AG04450 (cell line): ENCODE measurements around the gene SGTB. TPM values are rescaled to one million over a fixed set of nuclear protein-coding genes. Genes with fewer than 3 reads are reported as not detected.

ENCODE experiments used
- CTCF ChIA-PET: fragments of 300-600, 350-600 bp; formaldehyde crosslinking; extraction: SDS; loops from one replicate; lab custom pipeline; 2022; ENCODE audit warnings: antibody characterized with exemption, inconsistent platforms; lab: Charles Lee
- POLR2A ChIA-PET: fragments of 350-600 bp; formaldehyde crosslinking; extraction: SDS; loops from one replicate; lab custom pipeline; 2021; ENCODE audit warnings: antibody characterized with exemption, inconsistent platforms; lab: Yijun Ruan, JAX
- DNase-seq: peaks from one replicate; pipeline ENCODE4 v3.0.0-alpha.2; 2011; ENCODE audit warnings: low read depth, low spot score
- H3K27ac ChIP-seq: one replicate; pipeline ENCODE4 v1.5.1; 2012; ENCODE audit warnings: low read depth, low read length, control low read depth
- H3K27me3 ChIP-seq: one replicate; pipeline ENCODE4 v1.6.0; 2012; ENCODE audit warnings: low read length; ENCODE audit not compliant: control insufficient read depth, insufficient read depth
- H3K4me3 ChIP-seq: 2 replicates; pipeline ENCODE4 v1.5.1; 2011; ENCODE audit warnings: mild to moderate bottlenecking, low read depth, low read length, control low read depth
- H3K9me3 ChIP-seq: 2 replicates; pipeline ENCODE4 v1.5.1; 2012; ENCODE audit warnings: low read length; ENCODE audit not compliant: control insufficient read depth, insufficient read depth
- polyA plus RNA-seq: library from polyadenylated mRNA; depleted of rRNA; stranded (reverse); fragments of >200 nt; gene quantifications from 2 replicates; pipeline ENCODE4 v1.2.3, GENCODE V29; 2011
- TF ChIP-seq, protein P1 (sequence below): IDR thresholded peaks from 2 replicates; pipeline ENCODE4 v1.5.1; 2011; ENCODE audit warnings: low read depth, low read length, control low read depth, inconsistent platforms

SGTB gene
- polyA plus RNA-seq, 1 experiment, result 15.2 TPM

DNA sequence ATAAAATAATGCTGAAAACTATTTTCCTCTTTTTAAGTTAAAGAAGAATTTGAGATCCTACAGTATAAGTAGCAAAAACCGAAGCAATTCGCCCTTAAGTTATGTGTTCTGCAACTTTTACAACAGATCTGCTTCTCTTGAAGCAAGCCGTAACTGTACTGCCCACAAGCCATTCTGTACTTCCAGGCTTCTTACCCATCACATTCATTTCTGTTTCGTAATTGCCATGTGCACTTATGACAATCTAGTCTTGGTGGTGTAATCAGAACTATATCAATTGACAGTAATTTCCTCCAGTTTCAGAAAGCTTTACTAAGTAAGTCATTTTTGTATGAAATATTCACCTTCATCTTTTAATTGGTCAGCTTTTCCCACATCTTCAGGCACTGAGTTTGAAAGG is 13.8 kb downstream of the SGTB start:
- no peak for DNase-seq
- H3K4me3 ChIP-seq, result no peak overlapping the region
- H3K27ac ChIP-seq, result no peak overlapping the region
- POLR2A ChIA-PET, result no interaction called here
- H3K27me3 ChIP-seq, result no peaks in the 10 kb centered on the region
- CTCF ChIA-PET, result no interaction called here
- no peaks in the 10 kb centered on the region for H3K9me3 ChIP-seq
- TF ChIP-seq, protein P1, sequence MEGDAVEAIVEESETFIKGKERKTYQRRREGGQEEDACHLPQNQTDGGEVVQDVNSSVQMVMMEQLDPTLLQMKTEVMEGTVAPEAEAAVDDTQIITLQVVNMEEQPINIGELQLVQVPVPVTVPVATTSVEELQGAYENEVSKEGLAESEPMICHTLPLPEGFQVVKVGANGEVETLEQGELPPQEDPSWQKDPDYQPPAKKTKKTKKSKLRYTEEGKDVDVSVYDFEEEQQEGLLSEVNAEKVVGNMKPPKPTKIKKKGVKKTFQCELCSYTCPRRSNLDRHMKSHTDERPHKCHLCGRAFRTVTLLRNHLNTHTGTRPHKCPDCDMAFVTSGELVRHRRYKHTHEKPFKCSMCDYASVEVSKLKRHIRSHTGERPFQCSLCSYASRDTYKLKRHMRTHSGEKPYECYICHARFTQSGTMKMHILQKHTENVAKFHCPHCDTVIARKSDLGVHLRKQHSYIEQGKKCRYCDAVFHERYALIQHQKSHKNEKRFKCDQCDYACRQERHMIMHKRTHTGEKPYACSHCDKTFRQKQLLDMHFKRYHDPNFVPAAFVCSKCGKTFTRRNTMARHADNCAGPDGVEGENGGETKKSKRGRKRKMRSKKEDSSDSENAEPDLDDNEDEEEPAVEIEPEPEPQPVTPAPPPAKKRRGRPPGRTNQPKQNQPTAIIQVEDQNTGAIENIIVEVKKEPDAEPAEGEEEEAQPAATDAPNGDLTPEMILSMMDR, result no peak

DNA sequence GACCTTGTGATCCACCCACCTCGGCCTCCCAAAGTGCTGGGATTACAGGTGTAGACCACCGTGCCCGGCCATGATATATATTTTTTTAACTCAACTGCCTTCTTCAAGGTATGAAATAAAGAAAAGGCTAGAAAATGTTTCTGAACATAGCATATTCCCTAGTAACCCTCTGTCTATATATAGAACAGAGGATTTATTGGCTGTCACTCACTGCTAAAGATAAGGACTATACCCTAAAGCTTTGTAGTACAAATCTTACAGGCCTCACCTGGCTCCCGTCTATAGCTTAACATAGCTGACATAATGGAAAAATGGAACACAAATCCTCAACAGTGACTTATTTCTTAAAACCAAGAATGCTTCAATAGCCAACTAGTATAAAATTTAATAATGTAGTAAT is 14.2 kb downstream of the SGTB start:
- no peak for DNase-seq
- ChIA-PET CTCF (no interaction called here), POLR2A (no interaction called here)
- TF ChIP-seq, protein P1, result no peak
- H3K27me3 ChIP-seq, result no peaks in the 10 kb centered on the region
- H3K9me3 ChIP-seq, result no peaks in the 10 kb centered on the region
- H3K4me3 ChIP-seq, result no peak overlapping the region
- no peak overlapping the region for H3K27ac ChIP-seq

DNA sequence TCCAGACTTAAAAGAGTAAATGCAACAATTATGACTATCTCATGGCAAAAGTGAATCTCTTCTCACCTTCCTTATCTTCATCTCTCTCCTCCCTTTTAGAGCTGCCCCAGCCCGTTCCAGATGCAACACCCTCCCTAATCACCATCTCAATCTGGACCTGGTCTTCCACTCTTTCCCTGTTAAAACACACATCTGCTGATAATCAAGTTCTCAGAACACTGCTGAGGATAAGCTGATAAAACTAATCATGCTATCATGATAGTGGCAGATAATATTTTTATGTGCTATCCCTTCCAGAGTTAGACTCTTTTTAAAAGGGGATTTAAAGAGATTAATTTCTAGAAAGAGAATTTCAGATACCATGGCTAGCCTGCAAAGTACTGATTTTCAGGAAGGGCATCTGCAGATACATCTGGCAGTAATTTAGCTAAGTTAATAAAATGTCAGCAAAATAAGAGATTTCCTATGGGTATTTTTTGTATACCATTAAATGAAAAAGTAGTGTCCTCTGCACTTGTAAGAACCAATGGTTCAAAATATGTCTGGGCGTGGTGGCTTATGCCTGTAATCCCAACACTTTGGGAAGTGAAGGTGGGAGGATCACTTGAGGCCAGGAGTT is 17.2 kb downstream of the SGTB start:
- no peak for DNase-seq
- no peak overlapping the region for H3K4me3 ChIP-seq
- CTCF ChIA-PET, result no interaction called here
- POLR2A ChIA-PET, result interaction anchor here (0.6 kb wide), 1 partner anchor 390 kb away, joined by 3 read pairs; no protein-coding TSS in a partner anchor
- TF ChIP-seq, protein P1, result no peak
- no peaks in the 10 kb centered on the region for H3K27me3 ChIP-seq
- no peaks in the 10 kb centered on the region for H3K9me3 ChIP-seq
- no peak overlapping the region for H3K27ac ChIP-seq

DNA sequence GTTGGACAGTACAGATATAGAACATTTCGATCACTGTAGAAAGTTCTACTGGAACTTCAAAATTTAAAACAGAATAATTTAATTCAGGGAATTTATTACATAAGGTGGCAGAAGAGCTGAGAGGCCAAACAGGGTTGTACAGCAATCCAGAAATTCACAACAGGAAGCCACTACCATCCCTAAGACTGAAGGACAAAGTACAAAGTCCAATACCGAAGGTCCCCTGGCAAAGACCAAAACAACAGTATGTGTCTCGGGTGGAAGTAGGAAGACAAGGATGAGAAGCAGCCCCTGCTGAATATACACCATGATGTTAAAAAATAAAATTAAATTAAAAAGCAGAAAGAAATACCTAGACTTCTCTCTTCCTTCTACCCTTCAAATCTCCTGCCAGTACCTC is 19.9 kb downstream of the SGTB start:
- Histone ChIP-seq H3K9me3 (no peaks in the 10 kb centered on the region), H3K27ac (no peak overlapping the region), H3K4me3 (no peak overlapping the region), H3K27me3 (no peaks in the 10 kb centered on the region)
- TF ChIP-seq, protein P1, result no peak
- ChIA-PET POLR2A (no interaction called here), CTCF (interaction anchor here (1.0 kb wide), 1 partner anchor 19 kb away, joined by 3 read pairs; no protein-coding TSS in a partner anchor)
- no peak for DNase-seq

DNA sequence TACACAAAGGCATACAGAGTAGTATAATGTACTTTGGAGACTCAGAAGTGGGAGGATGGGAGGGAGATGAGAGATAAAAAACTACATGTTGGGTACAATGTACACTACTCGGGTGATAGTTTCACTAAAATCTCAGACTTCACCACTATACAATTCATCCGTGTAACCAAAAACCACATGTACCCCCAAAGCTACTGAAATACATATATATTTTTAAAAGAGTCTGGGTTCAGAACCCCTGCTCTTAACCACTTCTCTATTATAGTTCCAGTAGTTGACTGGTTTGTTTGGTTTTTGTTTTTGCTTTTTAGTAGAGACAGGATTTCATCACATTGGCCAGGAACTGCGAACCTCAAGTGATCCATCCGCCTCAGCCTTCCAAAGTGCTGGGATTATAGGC is 22.6 kb downstream of the SGTB start:
- H3K27me3 ChIP-seq, result no peaks in the 10 kb centered on the region
- H3K27ac ChIP-seq, result no peak overlapping the region
- POLR2A ChIA-PET, result no interaction called here
- CTCF ChIA-PET, result no interaction called here
- no peak overlapping the region for H3K4me3 ChIP-seq
- no peak for DNase-seq
- no peaks in the 10 kb centered on the region for H3K9me3 ChIP-seq
- TF ChIP-seq, protein P1, result no peak
